H9 (cell line): ENCODE measurements around the gene CIAO1. TPM values are rescaled to one million over a fixed set of nuclear protein-coding genes. Genes with fewer than 3 reads are reported as not detected.

Source experiments
- DNase-seq: peaks from one replicate; pipeline ENCODE4 v3.0.0-alpha.2; 2017
- H2AFZ ChIP-seq: one replicate; pipeline ENCODE4 v1.6.1; 2013; ENCODE audit warnings: mild to moderate bottlenecking, low read length, control low read depth, moderate library complexity
- H2AK5ac ChIP-seq: 2 replicates; pipeline ENCODE4 v1.6.1; 2013; ENCODE audit warnings: low read length, control low read depth, mixed read lengths; ENCODE audit not compliant: insufficient read length
- H2BK120ac ChIP-seq: one replicate; pipeline ENCODE4 v1.6.1; 2013; ENCODE audit warnings: low read depth, mild to moderate bottlenecking, low read length, control low read depth, inconsistent platforms; ENCODE audit not compliant: poor library complexity, severe bottlenecking
- H2BK12ac ChIP-seq: 2 replicates; pipeline ENCODE4 v1.6.1; 2013; ENCODE audit warnings: low read length, control low read depth, mixed read lengths, low read depth; ENCODE audit not compliant: insufficient read length
- H2BK15ac ChIP-seq: 2 replicates; pipeline ENCODE4 v1.6.1; 2013; ENCODE audit warnings: low read depth, low read length, control low read depth
- H2BK20ac ChIP-seq: one replicate; pipeline ENCODE4 v1.6.1; 2013; ENCODE audit warnings: low read depth, mild to moderate bottlenecking, low read length, control low read depth, inconsistent platforms; ENCODE audit not compliant: poor library complexity, severe bottlenecking
- H2BK5ac ChIP-seq: 2 replicates; pipeline ENCODE4 v1.6.1; 2013; ENCODE audit warnings: low read length, control low read depth, mixed read lengths; ENCODE audit not compliant: insufficient read length
- H3K14ac ChIP-seq: 2 replicates; pipeline ENCODE4 v1.6.1; 2013; ENCODE audit warnings: low read length, control low read depth; ENCODE audit not compliant: insufficient read depth
- H3K18ac ChIP-seq: 2 replicates; pipeline ENCODE4 v1.6.1; 2013; ENCODE audit warnings: low read depth, mild to moderate bottlenecking, mixed read lengths, low read length, control low read depth; ENCODE audit not compliant: insufficient read length
- H3K23ac ChIP-seq: 2 replicates; pipeline ENCODE4 v1.6.1; 2013; ENCODE audit warnings: low read length, control low read depth, mixed read lengths, low read depth; ENCODE audit not compliant: insufficient read length
- H3K23me2 ChIP-seq: 2 replicates; pipeline ENCODE4 v1.6.1; 2013; ENCODE audit warnings: low read depth, mild to moderate bottlenecking, mixed read lengths, low read length, control low read depth; ENCODE audit not compliant: insufficient read length, poor library complexity, severe bottlenecking
- H3K27ac ChIP-seq: 2 replicates; pipeline ENCODE4 v1.5.1; 2013; ENCODE audit warnings: low read length, control low read depth, mixed read lengths, low read depth; ENCODE audit not compliant: insufficient read length
- H3K27me3 ChIP-seq: 2 replicates; pipeline ENCODE4 v1.6.1; 2013; ENCODE audit warnings: low read length, control low read depth, inconsistent platforms; ENCODE audit not compliant: insufficient read depth
- H3K4ac ChIP-seq: 2 replicates; pipeline ENCODE4 v1.6.1; 2013; ENCODE audit warnings: low read depth, mild to moderate bottlenecking, control low read depth, inconsistent platforms, low read length, moderate library complexity
- H3K4me1 ChIP-seq: 2 replicates; pipeline ENCODE4 v1.6.1; 2013; ENCODE audit warnings: low read length, control low read depth, inconsistent platforms; ENCODE audit not compliant: insufficient read depth
- H3K4me2 ChIP-seq: 2 replicates; pipeline ENCODE4 v1.6.1; 2013; ENCODE audit warnings: low read length, control low read depth, mixed read lengths; ENCODE audit not compliant: insufficient read length, insufficient read depth
- H3K56ac ChIP-seq: 2 replicates; pipeline ENCODE4 v1.6.1; 2013; ENCODE audit warnings: low read depth, mild to moderate bottlenecking, mixed read lengths, low read length, control low read depth; ENCODE audit not compliant: insufficient read length
- H3K79me1 ChIP-seq: 2 replicates; pipeline ENCODE4 v1.6.1; 2013; ENCODE audit warnings: low read depth, mild to moderate bottlenecking, moderate library complexity, low read length, control low read depth, inconsistent platforms; ENCODE audit not compliant: insufficient read depth, poor library complexity, severe bottlenecking
- H3K79me2 ChIP-seq: 2 replicates; pipeline ENCODE4 v1.6.1; 2013; ENCODE audit warnings: low read length, control low read depth, inconsistent platforms; ENCODE audit not compliant: insufficient read depth
- H3K9ac ChIP-seq: 2 replicates; pipeline ENCODE4 v1.6.1; 2013; ENCODE audit warnings: low read length, control low read depth, mixed read lengths; ENCODE audit not compliant: insufficient read length; ENCODE audit errors: extremely low read depth
- H3K9me3 ChIP-seq: one replicate; pipeline ENCODE4 v1.6.1; 2013; ENCODE audit warnings: low read depth, low read length, inconsistent platforms; ENCODE audit not compliant: control insufficient read depth
- H3T11ph ChIP-seq: one replicate; pipeline ENCODE4 v1.6.1; 2013; ENCODE audit warnings: mild to moderate bottlenecking, low read length, control low read depth, inconsistent platforms
- H4K20me1 ChIP-seq: one replicate; pipeline ENCODE4 v1.6.1; 2013; ENCODE audit not compliant: control insufficient read depth, insufficient read length, insufficient read depth
- H4K5ac ChIP-seq: 2 replicates; pipeline ENCODE4 v1.6.1; 2013; ENCODE audit warnings: low read depth, mild to moderate bottlenecking, mixed read lengths, low read length, control low read depth; ENCODE audit not compliant: insufficient read length
- H4K8ac ChIP-seq: replicated peaks from 2 replicates; pipeline ENCODE4 v1.6.1; 2013; ENCODE audit warnings: low read length, control low read depth, mixed read lengths, low read depth; ENCODE audit not compliant: insufficient read length
- H4K91ac ChIP-seq: 2 replicates; pipeline ENCODE4 v1.6.1; 2013; ENCODE audit warnings: low read depth, mild to moderate bottlenecking, moderate library complexity, mixed read lengths, low read length, control low read depth; ENCODE audit not compliant: insufficient read length
- H3K27ac Mint-ChIP-seq, 3 experiments: 2 replicates in 2 of 3; 3 replicates in 1 of 3; pipeline ENCODE4 v1.8.0; 2020 to 2021; ENCODE audit warnings: mixed read lengths in 3 of 3, mild to moderate bottlenecking in 1 of 3, moderate library complexity in 1 of 3
- H3K27me3 Mint-ChIP-seq: 2 replicates; pipeline ENCODE4 v1.8.0; 2021; ENCODE audit warnings: low read depth, mild to moderate bottlenecking, moderate library complexity, mixed read lengths
- H3K36me3 Mint-ChIP-seq, 3 experiments: 2 replicates in 2 of 3; 3 replicates in 1 of 3; pipeline ENCODE4 v1.8.0; 2020 to 2021; ENCODE audit warnings: low read depth in 3 of 3, mixed read lengths in 3 of 3; ENCODE audit not compliant: insufficient read depth in 1 of 3
- H3K4me1 Mint-ChIP-seq, 2 experiments: 2 replicates each; pipeline ENCODE4 v1.8.0; 2020; ENCODE audit warnings: mixed read lengths in 2 of 2
- H3K4me3 Mint-ChIP-seq, 2 experiments: 2 replicates in 1 of 2; 3 replicates in 1 of 2; pipeline ENCODE4 v1.8.0; 2020 to 2021; ENCODE audit warnings: mild to moderate bottlenecking in 2 of 2, mixed read lengths in 2 of 2, moderate library complexity in 1 of 2
- H3K9me3 Mint-ChIP-seq, 2 experiments: 2 replicates in 1 of 2; 3 replicates in 1 of 2; pipeline ENCODE4 v1.8.0; 2020; ENCODE audit warnings: mild to moderate bottlenecking in 2 of 2, mixed read lengths in 2 of 2, moderate library complexity in 1 of 2
- CTCF ChIP-seq: fragments of 200-600 bp; sonication (generic); conservative IDR thresholded peaks from 3 replicates; pipeline ENCODE4 v1.8.0; 2021; ENCODE audit warnings: antibody characterized with exemption, mild to moderate bottlenecking
- WGBS: extraction: QIAGEN DNeasy Blood & Tissue Kit; methylation state at CpG from one replicate; pipeline ENCODE4 v1.1.7; 2013; ENCODE audit warnings: missing lambda C conversion rate, low lambda C conversion rate, mixed read lengths; ENCODE audit not compliant: insufficient read length; ENCODE audit errors: extremely low coverage; 5-methylcytosine and 5-hydroxymethylcytosine counted together
- total RNA-seq: library from RNA; stranded (reverse); gene quantifications from 2 replicates; pipeline ENCODE4 v1.2.1, GENCODE V29; 2021

CIAO1 gene
- total RNA-seq, 1 experiment from 2014 or later: 67.6 TPM

- Histone ChIP-seq H4K20me1 (no peaks in the 10 kb centered on the region), H3K27ac (no peak overlapping the region), H3K18ac (no peak overlapping the region), H2AFZ (no peak overlapping the region), H3K4me2 (no peak overlapping the region), H2BK15ac (no peak overlapping the region), H4K5ac (no peak overlapping the region), H4K91ac (no peak overlapping the region), H2BK120ac (no peak overlapping the region), H3T11ph (no peak overlapping the region), H3K23ac (no peak overlapping the region), H3K9ac (no peak overlapping the region), H3K14ac (no peak overlapping the region), H3K27me3 (no peaks in the 10 kb centered on the region), H3K79me1 (no peaks in the 10 kb centered on the region), H3K56ac (no peak overlapping the region), H4K8ac (no peak overlapping the region), H3K79me2 (no peaks in the 10 kb centered on the region), H3K4ac (no peak overlapping the region), H2BK5ac (no peak overlapping the region), H2AK5ac (no peak overlapping the region), H2BK20ac (no peak overlapping the region), H3K9me3 (no peaks in the 10 kb centered on the region), H2BK12ac (no peak overlapping the region), H3K23me2 (no peaks in the 10 kb centered on the region), H3K4me1 (no peaks in the 10 kb centered on the region)
- H3K27ac Mint-ChIP-seq: no peak overlapping the region; a peak in 1 of 7 replicates
- TF ChIP-seq CTCF: no peak
- no peak overlapping the region for H3K4me3 Mint-ChIP-seq
- H3K4me1 Mint-ChIP-seq: no peaks in the 10 kb centered on the region
- DNase-seq: no peak
- WGBS: no CpG with 5 or more reads among the region's 3 CpGs
- H3K27me3 Mint-ChIP-seq: no peaks in the 10 kb centered on the region; the same call in 1 of the 2 replicates
- peaks cover 38 to 74% (median 72%) of the 10 kb centered on the region in 3 experiments; a peak in 6 of 7 replicates for H3K36me3 Mint-ChIP-seq
- no peaks in the 10 kb centered on the region for H3K9me3 Mint-ChIP-seq
Observed at GRCh38 chr2:96273763-96274162, 7.7 kb downstream of the CIAO1 start.
